ENCODE results near the gene BRPF1.

The BRPF1 gene

DNA sequence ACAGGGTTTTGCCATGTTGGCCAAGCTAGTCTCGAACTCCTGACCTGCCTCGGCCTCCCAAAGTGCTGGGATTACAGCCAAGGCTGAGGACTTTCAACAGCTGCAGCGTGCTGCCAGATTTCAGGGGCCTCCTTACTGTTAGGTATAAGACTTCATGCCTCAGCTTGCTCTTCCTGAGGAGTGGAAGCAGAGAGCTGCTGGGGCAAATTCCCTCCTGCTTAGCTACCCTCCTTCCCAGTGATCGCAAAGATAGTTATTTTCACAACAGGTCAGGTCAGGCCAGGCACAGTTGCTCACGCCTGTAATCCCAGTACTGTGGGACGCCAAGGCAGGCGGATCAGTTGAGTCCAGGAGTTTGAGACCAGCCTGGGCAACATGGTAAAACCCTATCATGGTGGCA, 30.5 kb upstream of the BRPF1 start:
- Histone ChIP-seq H3K9ac (ENCODE audit: low read depth in 1 of 2, low read length in 2 of 2) (no peak overlapping the region), H3K9me3 (ENCODE audit: control insufficient read depth in 2 of 2, low read length in 2 of 2) (no peaks in the 10 kb centered on the region), H3K4me1 (ENCODE audit: control insufficient read depth in 2 of 2, insufficient read depth in 2 of 2, low read length in 2 of 2) (peaks cover 10 to 12% of the 10 kb centered on the region in 2 donors), H3K27me3 (ENCODE audit: control insufficient read depth in 2 of 2, insufficient read depth in 2 of 2, low read length in 2 of 2) (peaks cover 0 to 2% of the 10 kb centered on the region in 2 donors), H3K27ac (ENCODE audit: low read depth in 2 of 2, low read length in 2 of 2) (no peak overlapping the region), H3K36me3 (ENCODE audit: control insufficient read depth in 2 of 2, insufficient read depth in 2 of 2, low read length in 2 of 2) (peaks cover 23 to 40% of the 10 kb centered on the region in 2 donors), H3K4me3 (ENCODE audit: low read length in 2 of 2) (no peak overlapping the region)

DNA sequence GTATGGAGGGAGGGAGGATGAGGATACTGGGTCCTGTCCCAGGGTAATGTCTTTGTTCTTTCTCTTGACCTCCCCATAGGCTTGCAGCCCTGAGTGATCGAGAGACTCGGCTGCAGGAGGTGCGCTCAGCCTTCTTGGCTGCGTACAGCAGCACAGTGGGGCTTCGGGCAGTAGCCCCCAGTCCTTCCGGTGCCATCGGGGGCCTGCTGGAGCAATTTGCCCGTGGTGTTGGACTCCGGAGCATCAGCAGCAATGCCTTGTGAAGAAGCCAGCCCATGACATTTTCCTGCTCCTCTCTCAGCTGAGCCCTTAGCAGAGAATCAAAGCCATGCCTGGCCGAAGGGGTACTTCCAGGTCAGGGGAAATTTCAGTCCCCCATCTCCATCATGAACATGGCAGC, 29.8 kb upstream of the BRPF1 start:
- no peaks in the 10 kb centered on the region for H3K9me3 ChIP-seq (ENCODE audit: control insufficient read depth in 2 of 2, low read length in 2 of 2)
- H3K4me1 ChIP-seq (ENCODE audit: control insufficient read depth in 2 of 2, insufficient read depth in 2 of 2, low read length in 2 of 2): peaks cover 10 to 12% of the 10 kb centered on the region in 2 donors
- peaks cover 0 to 2% of the 10 kb centered on the region in 2 donors for H3K27me3 ChIP-seq (ENCODE audit: control insufficient read depth in 2 of 2, insufficient read depth in 2 of 2, low read length in 2 of 2)
- no peak overlapping the region for H3K27ac ChIP-seq (ENCODE audit: low read depth in 2 of 2, low read length in 2 of 2)
- no peak overlapping the region for H3K4me3 ChIP-seq (ENCODE audit: low read length in 2 of 2)
- peaks cover 19 to 39% of the 10 kb centered on the region in 2 donors for H3K36me3 ChIP-seq (ENCODE audit: control insufficient read depth in 2 of 2, insufficient read depth in 2 of 2, low read length in 2 of 2)
- H3K9ac ChIP-seq (ENCODE audit: low read depth in 1 of 2, low read length in 2 of 2): no peak overlapping the region

DNA sequence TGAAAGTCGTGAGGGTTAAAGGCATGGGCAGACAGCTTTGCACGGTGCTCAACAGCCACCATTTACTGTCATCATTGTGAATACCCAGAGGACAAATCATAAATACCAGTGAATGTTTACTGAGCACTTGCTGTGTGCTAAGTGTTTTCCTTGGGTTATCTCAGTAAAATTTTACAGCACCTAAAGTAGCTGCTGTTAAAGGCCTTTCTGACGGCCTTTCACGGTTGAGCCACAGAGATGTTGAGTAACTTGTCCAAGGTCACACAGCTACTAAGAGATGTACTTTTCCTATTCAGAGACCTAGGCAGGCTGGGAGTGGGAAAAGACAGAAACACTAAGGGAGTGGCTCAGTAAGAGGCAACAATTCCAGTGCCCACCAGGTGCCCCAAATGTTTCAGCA, 28.3 kb upstream of the BRPF1 start:
- Histone ChIP-seq H3K36me3 (ENCODE audit: control insufficient read depth in 2 of 2, insufficient read depth in 2 of 2, low read length in 2 of 2) (peaks cover 10 to 26% of the 10 kb centered on the region in 2 donors), H3K27me3 (ENCODE audit: control insufficient read depth in 2 of 2, insufficient read depth in 2 of 2, low read length in 2 of 2) (peaks cover 0 to 2% of the 10 kb centered on the region in 2 donors), H3K9ac (ENCODE audit: low read depth in 1 of 2, low read length in 2 of 2) (no peak overlapping the region), H3K4me1 (ENCODE audit: control insufficient read depth in 2 of 2, insufficient read depth in 2 of 2, low read length in 2 of 2) (peaks cover 10 to 12% of the 10 kb centered on the region in 2 donors), H3K27ac (ENCODE audit: low read depth in 2 of 2, low read length in 2 of 2) (no peak overlapping the region), H3K9me3 (ENCODE audit: control insufficient read depth in 2 of 2, low read length in 2 of 2) (no peaks in the 10 kb centered on the region), H3K4me3 (ENCODE audit: low read length in 2 of 2) (no peak overlapping the region)

DNA sequence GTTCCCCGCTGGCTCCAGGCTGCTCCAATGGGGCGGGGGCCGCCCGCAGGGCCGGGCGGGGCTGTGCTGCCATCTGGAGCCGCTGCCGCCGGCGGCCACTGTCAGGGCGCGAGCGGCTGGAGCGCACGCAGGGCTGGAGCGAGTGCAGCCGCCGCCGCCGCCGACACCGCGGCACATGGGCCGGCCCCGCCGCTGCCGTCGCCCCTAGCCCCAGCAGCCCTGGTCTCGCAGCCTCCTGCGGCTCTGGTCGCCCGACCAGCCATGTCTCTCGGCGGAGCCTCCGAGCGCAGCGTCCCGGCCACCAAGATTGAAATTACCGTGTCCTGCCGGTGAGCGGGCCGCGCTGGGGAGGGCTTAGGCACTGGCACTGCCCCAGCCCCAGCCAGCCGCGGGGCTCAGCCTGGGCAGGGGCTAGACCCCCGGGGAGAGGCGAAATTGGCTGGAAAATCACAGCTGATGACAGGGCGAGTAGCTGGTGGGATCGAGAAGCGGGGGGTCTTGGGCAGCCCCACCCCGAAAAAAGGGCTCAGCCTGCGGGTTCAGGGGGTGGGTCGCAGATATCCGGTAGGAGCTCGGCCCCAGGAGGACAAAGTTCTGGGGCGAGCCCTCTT, 27.7 kb upstream of the BRPF1 start, which contains the start of gene CPNE9:
TSS of gene CPNE9 (plus strand) at position 98 of the 611 bp plus-strand sequence. CDS start at position 262, 164 bp downstream.
- no peak within 1 kb of the TSS for H3K9ac ChIP-seq (ENCODE audit: low read depth in 1 of 2, low read length in 2 of 2)
- peak within 1 kb of the TSS; percentile 31 to 44 for H3K4me3 ChIP-seq (ENCODE audit: low read length in 2 of 2)
- peaks cover 6 to 22% of the 10 kb centered on the region in 2 donors for H3K36me3 ChIP-seq (ENCODE audit: control insufficient read depth in 2 of 2, insufficient read depth in 2 of 2, low read length in 2 of 2)
- peaks cover 0 to 2% of the 10 kb centered on the region in 2 donors for H3K27me3 ChIP-seq (ENCODE audit: control insufficient read depth in 2 of 2, insufficient read depth in 2 of 2, low read length in 2 of 2)
- no peaks in the 10 kb centered on the region for H3K9me3 ChIP-seq (ENCODE audit: control insufficient read depth in 2 of 2, low read length in 2 of 2)
- H3K4me1 ChIP-seq (ENCODE audit: control insufficient read depth in 2 of 2, insufficient read depth in 2 of 2, low read length in 2 of 2): peaks cover 10 to 12% of the 10 kb centered on the region in 2 donors
- no peak within 1 kb of the TSS for H3K27ac ChIP-seq (ENCODE audit: low read depth in 2 of 2, low read length in 2 of 2)

DNA sequence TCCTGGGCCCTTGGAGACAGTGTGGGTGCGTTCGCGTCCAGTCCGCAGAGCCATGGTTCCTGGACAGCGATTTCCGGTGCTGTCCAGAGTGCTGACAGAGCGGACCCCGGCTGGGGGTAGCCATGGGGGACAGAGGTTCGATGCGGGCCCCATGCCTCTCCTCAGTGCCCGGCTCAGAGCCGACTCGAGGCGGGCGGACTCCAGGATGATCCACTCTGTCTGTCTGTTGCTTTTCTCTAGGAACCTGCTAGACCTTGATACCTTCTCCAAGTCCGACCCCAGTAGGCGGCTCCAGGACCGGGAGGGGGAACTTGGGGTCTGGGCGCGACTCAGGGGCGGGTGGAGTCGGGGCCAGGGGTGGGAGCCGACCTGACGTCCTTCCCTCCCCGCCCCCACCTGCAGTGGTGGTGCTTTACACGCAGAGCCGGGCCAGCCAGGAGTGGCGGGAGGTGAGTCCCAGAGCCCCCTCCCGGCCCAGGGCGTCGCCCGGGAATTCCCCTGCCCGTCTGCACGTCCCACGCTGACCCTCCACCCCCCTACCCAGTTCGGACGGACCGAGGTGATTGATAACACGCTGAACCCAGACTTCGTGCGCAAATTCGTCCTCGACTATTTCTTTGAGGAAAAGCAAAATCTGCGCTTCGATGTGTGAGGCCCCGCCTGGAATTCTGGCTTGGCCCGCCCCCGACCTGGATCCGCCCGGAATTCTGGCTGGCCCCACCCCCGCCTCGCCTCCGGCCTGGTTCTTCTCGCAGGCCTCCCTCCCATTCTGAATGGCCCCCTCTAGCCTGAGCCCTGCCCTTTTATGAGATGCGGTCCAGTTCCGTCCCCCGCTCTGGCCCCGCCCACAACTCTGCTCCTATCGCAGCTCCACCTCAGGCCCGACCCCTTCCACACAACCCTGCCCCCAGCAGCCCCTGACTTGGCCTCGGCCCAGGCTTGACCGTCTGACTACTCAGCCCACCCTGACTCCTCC, 26.9 kb upstream of the BRPF1 start:
- Histone ChIP-seq H3K27ac (ENCODE audit: low read depth in 2 of 2, low read length in 2 of 2) (no peak overlapping the region), H3K4me3 (ENCODE audit: low read length in 2 of 2) (peak overlapping the region; percentile 31 to 44), H3K9ac (ENCODE audit: low read depth in 1 of 2, low read length in 2 of 2) (no peak overlapping the region), H3K9me3 (ENCODE audit: control insufficient read depth in 2 of 2, low read length in 2 of 2) (no peaks in the 10 kb centered on the region), H3K36me3 (ENCODE audit: control insufficient read depth in 2 of 2, insufficient read depth in 2 of 2, low read length in 2 of 2) (peaks cover 6 to 22% of the 10 kb centered on the region in 2 donors), H3K4me1 (ENCODE audit: control insufficient read depth in 2 of 2, insufficient read depth in 2 of 2, low read length in 2 of 2) (peaks cover 10 to 12% of the 10 kb centered on the region in 2 donors), H3K27me3 (ENCODE audit: control insufficient read depth in 2 of 2, insufficient read depth in 2 of 2, low read length in 2 of 2) (peaks cover 0 to 2% of the 10 kb centered on the region in 2 donors)

DNA sequence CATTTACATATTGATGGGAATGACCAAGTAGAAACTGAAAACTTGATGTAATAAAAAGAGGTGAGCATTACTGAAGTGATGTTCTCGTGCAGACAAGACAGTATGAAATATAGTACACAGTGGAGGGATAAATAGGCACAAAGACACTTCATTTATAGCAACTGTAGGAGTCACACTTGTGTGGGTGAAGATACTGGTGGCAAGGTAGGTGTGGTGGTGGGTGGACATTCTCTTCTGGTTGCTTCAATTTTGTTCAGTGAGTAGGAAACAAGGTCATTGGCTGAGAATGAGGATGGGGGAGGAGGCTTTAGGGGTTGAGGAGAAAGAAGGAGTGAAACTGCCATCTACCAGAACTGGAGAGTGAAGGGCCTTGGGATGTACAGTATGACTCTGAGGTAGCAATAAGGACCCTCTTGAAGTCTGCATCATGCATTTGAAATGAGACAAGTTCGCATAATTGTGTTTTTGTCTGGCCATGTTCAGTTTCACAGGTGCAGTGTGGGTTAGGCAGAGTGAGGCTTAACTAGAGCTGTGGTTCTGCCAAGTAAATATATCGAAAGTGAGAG, 21.3 kb upstream of the BRPF1 start:
- Histone ChIP-seq H3K27me3 (ENCODE audit: control insufficient read depth in 2 of 2, insufficient read depth in 2 of 2, low read length in 2 of 2) (peaks cover 3 to 5% of the 10 kb centered on the region in 2 donors), H3K27ac (ENCODE audit: low read depth in 2 of 2, low read length in 2 of 2) (no peak overlapping the region), H3K36me3 (ENCODE audit: control insufficient read depth in 2 of 2, insufficient read depth in 2 of 2, low read length in 2 of 2) (no peaks in the 10 kb centered on the region), H3K9ac (ENCODE audit: low read depth in 1 of 2, low read length in 2 of 2) (no peak overlapping the region), H3K9me3 (ENCODE audit: control insufficient read depth in 2 of 2, low read length in 2 of 2) (no peaks in the 10 kb centered on the region), H3K4me1 (ENCODE audit: control insufficient read depth in 2 of 2, insufficient read depth in 2 of 2, low read length in 2 of 2) (peaks cover 0 to 4% of the 10 kb centered on the region in 2 donors), H3K4me3 (ENCODE audit: low read length in 2 of 2) (no peak overlapping the region)

DNA sequence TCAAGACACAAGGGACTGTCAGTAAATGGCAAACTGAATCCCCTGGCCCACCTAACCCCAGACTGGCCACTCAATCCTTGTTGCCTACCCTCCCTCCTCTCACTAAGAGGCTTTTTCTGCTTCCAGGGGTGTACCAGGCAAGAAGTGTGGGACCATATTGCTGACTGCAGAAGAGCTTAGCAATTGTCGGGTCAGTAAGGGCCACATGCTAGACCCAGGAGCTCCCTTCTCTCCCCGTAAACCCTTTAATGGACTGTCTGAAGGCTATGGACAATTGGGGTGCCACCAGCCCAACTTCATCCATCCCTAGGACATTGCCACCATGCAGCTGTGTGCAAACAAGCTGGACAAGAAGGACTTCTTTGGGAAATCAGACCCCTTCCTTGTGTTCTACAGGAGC, 19.1 kb upstream of the BRPF1 start:
- no peak overlapping the region for H3K27ac ChIP-seq (ENCODE audit: low read depth in 2 of 2, low read length in 2 of 2)

DNA sequence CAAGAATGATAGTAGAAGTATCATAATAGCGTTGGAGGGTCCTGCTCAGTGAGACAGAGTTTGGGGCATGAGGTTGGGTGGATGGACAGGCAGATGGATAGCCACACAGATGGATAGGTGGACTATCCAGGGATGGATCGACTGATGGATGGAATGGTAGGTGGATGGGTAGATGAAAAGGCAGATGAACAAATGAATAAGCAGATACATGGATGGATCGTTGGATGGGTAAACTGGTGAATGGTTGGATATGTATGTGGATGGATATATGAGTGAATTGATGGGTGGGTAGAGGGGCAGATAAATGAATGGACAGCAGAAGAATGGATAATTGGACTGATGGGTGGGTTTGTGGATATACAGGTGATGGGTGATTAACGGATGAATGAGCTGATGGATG, 18.4 kb upstream of the BRPF1 start:
- Histone ChIP-seq H3K4me1 (ENCODE audit: control insufficient read depth in 2 of 2, insufficient read depth in 2 of 2, low read length in 2 of 2) (peaks cover 2 to 4% of the 10 kb centered on the region in 2 donors), H3K27me3 (ENCODE audit: control insufficient read depth in 2 of 2, insufficient read depth in 2 of 2, low read length in 2 of 2) (peaks cover 3% of the 10 kb centered on the region in 2 donors), H3K4me3 (ENCODE audit: low read length in 2 of 2) (no peak overlapping the region), H3K36me3 (ENCODE audit: control insufficient read depth in 2 of 2, insufficient read depth in 2 of 2, low read length in 2 of 2) (no peaks in the 10 kb centered on the region), H3K9me3 (ENCODE audit: control insufficient read depth in 2 of 2, low read length in 2 of 2) (no peaks in the 10 kb centered on the region), H3K27ac (ENCODE audit: low read depth in 2 of 2, low read length in 2 of 2) (no peak overlapping the region), H3K9ac (ENCODE audit: low read depth in 1 of 2, low read length in 2 of 2) (no peak overlapping the region)

More for the DNA sequence above, 19.1 kb upstream of the BRPF1 start:
- H3K9ac ChIP-seq (ENCODE audit: low read depth in 1 of 2, low read length in 2 of 2): no peak overlapping the region
- H3K4me3 ChIP-seq (ENCODE audit: low read length in 2 of 2): no peak overlapping the region
- H3K27me3 ChIP-seq (ENCODE audit: control insufficient read depth in 2 of 2, insufficient read depth in 2 of 2, low read length in 2 of 2): peaks cover 3% of the 10 kb centered on the region in 2 donors
- peaks cover 2 to 4% of the 10 kb centered on the region in 2 donors for H3K4me1 ChIP-seq (ENCODE audit: control insufficient read depth in 2 of 2, insufficient read depth in 2 of 2, low read length in 2 of 2)
- no peaks in the 10 kb centered on the region for H3K9me3 ChIP-seq (ENCODE audit: control insufficient read depth in 2 of 2, low read length in 2 of 2)
- no peaks in the 10 kb centered on the region for H3K36me3 ChIP-seq (ENCODE audit: control insufficient read depth in 2 of 2, insufficient read depth in 2 of 2, low read length in 2 of 2)

DNA sequence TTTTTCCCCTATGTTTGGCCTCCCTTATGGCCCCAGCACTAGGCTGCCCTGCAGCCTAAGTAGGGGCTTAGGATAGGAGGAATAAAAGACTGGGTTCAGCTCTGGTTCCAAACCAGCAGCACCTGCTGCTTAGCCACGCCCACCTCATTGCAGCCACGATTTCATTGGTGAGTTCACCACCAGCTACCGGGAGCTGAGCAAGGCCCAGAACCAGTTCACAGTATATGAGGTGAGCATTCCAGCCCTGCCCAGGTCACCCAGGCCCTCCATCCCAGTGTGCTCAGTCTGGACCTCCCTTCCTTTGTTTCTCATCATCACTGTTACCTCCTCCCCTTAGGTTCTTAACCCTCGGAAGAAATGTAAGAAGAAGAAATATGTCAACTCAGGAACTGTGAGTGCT, 16.4 kb upstream of the BRPF1 start:
- no peaks in the 10 kb centered on the region for H3K9me3 ChIP-seq (ENCODE audit: control insufficient read depth in 2 of 2, low read length in 2 of 2)
- peaks cover 2 to 4% of the 10 kb centered on the region in 2 donors for H3K4me1 ChIP-seq (ENCODE audit: control insufficient read depth in 2 of 2, insufficient read depth in 2 of 2, low read length in 2 of 2)
- peaks cover 3% of the 10 kb centered on the region in 2 donors for H3K27me3 ChIP-seq (ENCODE audit: control insufficient read depth in 2 of 2, insufficient read depth in 2 of 2, low read length in 2 of 2)
- no peak overlapping the region for H3K27ac ChIP-seq (ENCODE audit: low read depth in 2 of 2, low read length in 2 of 2)
- H3K36me3 ChIP-seq (ENCODE audit: control insufficient read depth in 2 of 2, insufficient read depth in 2 of 2, low read length in 2 of 2): no peaks in the 10 kb centered on the region
- no peak overlapping the region for H3K4me3 ChIP-seq (ENCODE audit: low read length in 2 of 2)
- peak overlapping the region in 1 of 2 donors; percentile 22 for H3K9ac ChIP-seq (ENCODE audit: low read depth in 1 of 2, low read length in 2 of 2)

Data from mucosa of rectum (tissue), 2 donors.